Measurements from ENCODE around the gene CLSTN1. TPM values are rescaled to one million over a fixed set of nuclear protein-coding genes. Genes with fewer than 3 reads are reported as not detected.

The CLSTN1 gene
- total RNA-seq, 1 donor from 2014 or later: 75.4 TPM

DNA sequence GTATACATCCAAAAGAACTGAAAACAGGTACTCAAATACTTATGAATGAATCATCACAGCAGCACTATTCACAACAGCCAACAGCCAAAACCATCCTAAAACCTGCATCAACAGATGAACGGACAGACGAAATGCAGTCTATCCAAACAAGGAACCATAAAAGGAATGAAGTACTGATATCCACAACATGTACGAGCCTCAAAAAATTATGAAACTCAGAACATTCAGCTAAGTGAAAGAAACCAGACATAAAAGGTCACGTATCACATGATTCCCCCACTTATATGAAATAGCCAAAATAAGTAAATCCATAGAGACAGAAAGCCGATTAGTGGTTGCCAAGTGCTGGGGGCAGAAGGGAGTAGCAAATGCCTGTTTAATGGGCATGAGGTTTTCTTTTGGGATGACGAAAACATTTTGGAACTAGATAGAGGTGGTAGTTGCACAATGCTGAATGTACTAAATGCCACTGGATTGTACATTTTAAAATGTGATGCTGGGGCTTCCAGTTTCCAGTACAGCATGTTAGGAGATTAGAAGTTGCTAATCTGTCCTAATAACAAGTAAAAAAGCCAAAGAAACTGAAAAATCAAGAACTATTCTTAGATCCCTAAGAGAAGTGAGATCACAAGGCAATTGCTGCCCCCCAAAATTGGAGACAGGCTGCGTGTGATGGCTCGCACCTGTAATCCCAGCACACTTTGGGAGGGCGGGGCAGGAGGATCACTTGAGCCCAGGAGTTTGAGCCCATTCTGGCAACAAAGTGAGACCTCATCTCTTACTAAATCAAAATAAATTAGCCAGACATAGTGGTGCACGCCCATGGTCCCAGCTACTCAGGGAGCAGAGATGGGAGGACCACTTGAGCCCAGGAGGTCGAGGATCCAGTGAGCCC, 25.3 kb downstream of the CLSTN1 start:
- H3K27me3 ChIP-seq: no peaks in the 10 kb centered on the region
- H3F3A ChIP-seq (ENCODE audit: low read depth): peaks cover 16% of the 10 kb centered on the region
- no peak overlapping the region for H3K9ac ChIP-seq
- no peaks in the 10 kb centered on the region for H3K27me3 Mint-ChIP-seq (ENCODE audit: insufficient read depth, low read depth)
- no peak overlapping the region for H3K27ac ChIP-seq
- no peak for DNase-seq (ENCODE audit: low spot score)
- H3K36me3 Mint-ChIP-seq: peaks cover 12% of the 10 kb centered on the region
- no peak overlapping the region for H2AFZ ChIP-seq (replicated peaks)
- H3K9me3 Mint-ChIP-seq: peaks cover 4% of the 10 kb centered on the region
- H3K4me2 ChIP-seq: no peak overlapping the region
- peaks cover 96% of the 10 kb centered on the region for H4K20me1 ChIP-seq (ENCODE audit: low read depth)
- peaks cover 4% of the 10 kb centered on the region for H3K36me3 ChIP-seq
- no peak overlapping the region for H3K4me3 ChIP-seq
- H3K9me3 ChIP-seq (ENCODE audit: low read depth): no peaks in the 10 kb centered on the region
- no peak overlapping the region for H3K27ac Mint-ChIP-seq
- peaks cover 100% of the 10 kb centered on the region for H3K79me2 ChIP-seq (ENCODE audit: low read depth)
- H3K4me3 Mint-ChIP-seq: no peak overlapping the region
- H3K4me1 Mint-ChIP-seq: peaks cover 31% of the 10 kb centered on the region
- peaks cover 12% of the 10 kb centered on the region for H3K4me1 ChIP-seq
- TF ChIP-seq EZH2 (IDR thresholded peaks at IDR 0.05) (no peak), EZH2phosphoT487 (IDR thresholded peaks at IDR 0.05) (no peak)
- TF ChIP-seq, protein P1, sequence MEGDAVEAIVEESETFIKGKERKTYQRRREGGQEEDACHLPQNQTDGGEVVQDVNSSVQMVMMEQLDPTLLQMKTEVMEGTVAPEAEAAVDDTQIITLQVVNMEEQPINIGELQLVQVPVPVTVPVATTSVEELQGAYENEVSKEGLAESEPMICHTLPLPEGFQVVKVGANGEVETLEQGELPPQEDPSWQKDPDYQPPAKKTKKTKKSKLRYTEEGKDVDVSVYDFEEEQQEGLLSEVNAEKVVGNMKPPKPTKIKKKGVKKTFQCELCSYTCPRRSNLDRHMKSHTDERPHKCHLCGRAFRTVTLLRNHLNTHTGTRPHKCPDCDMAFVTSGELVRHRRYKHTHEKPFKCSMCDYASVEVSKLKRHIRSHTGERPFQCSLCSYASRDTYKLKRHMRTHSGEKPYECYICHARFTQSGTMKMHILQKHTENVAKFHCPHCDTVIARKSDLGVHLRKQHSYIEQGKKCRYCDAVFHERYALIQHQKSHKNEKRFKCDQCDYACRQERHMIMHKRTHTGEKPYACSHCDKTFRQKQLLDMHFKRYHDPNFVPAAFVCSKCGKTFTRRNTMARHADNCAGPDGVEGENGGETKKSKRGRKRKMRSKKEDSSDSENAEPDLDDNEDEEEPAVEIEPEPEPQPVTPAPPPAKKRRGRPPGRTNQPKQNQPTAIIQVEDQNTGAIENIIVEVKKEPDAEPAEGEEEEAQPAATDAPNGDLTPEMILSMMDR (IDR thresholded peaks at IDR 0.05): no peak

DNA sequence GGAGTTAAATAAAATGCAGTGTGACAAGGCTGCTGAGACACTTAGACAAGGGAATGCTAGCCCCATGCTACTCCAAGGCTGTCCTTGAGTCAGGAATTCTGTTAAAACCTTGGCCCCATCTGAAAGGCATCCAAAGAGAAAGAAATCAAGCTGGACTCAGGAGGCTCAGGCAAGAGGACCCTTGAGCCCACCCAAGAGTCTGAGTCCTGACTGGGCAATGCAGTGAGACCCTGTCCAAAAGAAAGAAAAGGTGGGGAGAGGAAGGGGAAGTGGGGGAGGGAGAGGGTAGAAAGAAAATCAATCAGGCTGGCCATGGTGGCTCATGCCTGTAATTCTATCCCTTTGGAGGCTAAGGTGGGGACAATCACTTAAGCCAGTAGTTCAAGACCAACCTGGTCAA, 26.7 kb downstream of the CLSTN1 start:
- Mint-ChIP-seq H3K36me3 (peaks cover 12% of the 10 kb centered on the region), H3K4me3 (no peak overlapping the region), H3K27ac (peak overlapping the region; percentile 1), H3K27me3 (ENCODE audit: insufficient read depth, low read depth) (peaks cover 3% of the 10 kb centered on the region), H3K9me3 (peaks cover 4% of the 10 kb centered on the region), H3K4me1 (peaks cover 43% of the 10 kb centered on the region)
- no peaks in the 10 kb centered on the region for H3K27me3 ChIP-seq
- peaks cover 100% of the 10 kb centered on the region for H3K79me2 ChIP-seq (ENCODE audit: low read depth)
- H3K4me2 ChIP-seq: no peak overlapping the region
- TF ChIP-seq EZH2phosphoT487 (IDR thresholded peaks at IDR 0.05): no peak
- TF ChIP-seq, protein P1 (IDR thresholded peaks at IDR 0.05): no peak
- TF ChIP-seq EZH2 (IDR thresholded peaks at IDR 0.05): no peak
- H2AFZ ChIP-seq (replicated peaks): no peak overlapping the region
- H3K36me3 ChIP-seq: peaks cover 4% of the 10 kb centered on the region
- peaks cover 24% of the 10 kb centered on the region for H3F3A ChIP-seq (ENCODE audit: low read depth)
- H4K20me1 ChIP-seq (ENCODE audit: low read depth): peaks cover 96% of the 10 kb centered on the region
- no peak overlapping the region for H3K27ac ChIP-seq
- no peak for DNase-seq (ENCODE audit: low spot score)
- H3K4me3 ChIP-seq: no peak overlapping the region
- H3K9me3 ChIP-seq (ENCODE audit: low read depth): no peaks in the 10 kb centered on the region
- H3K9ac ChIP-seq: no peak overlapping the region
- peaks cover 25% of the 10 kb centered on the region for H3K4me1 ChIP-seq

DNA sequence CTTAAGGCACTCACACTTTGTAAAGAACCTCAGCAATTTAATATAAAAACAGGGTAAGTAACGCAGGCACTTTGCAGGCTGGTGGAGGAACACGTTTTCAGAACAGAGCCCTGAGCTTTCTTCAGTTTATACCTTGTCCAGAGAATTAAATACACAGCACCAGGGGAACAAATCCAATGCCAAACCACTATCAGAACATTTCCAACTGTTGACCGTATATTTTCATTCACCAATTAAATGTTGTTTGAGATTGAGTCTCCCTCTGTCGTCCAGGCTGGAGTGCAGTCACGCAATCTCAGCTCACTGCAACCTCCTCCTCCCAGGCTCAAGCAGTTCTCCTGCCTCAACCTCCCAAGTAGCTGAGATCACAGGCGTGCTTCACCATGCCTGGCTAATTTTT, 29.7 kb downstream of the CLSTN1 start:
- H3K9me3 ChIP-seq (ENCODE audit: low read depth): no peaks in the 10 kb centered on the region
- no peak overlapping the region for H3K4me3 ChIP-seq
- Mint-ChIP-seq H3K27me3 (ENCODE audit: insufficient read depth, low read depth) (peaks cover 5% of the 10 kb centered on the region), H3K4me3 (no peak overlapping the region), H3K4me1 (peaks cover 52% of the 10 kb centered on the region), H3K27ac (peak overlapping the region; percentile 76), H3K9me3 (peaks cover 6% of the 10 kb centered on the region), H3K36me3 (peaks cover 17% of the 10 kb centered on the region)
- TF ChIP-seq EZH2phosphoT487 (IDR thresholded peaks at IDR 0.05) (no peak), EZH2 (IDR thresholded peaks at IDR 0.05) (no peak)
- TF ChIP-seq, protein P1 (IDR thresholded peaks at IDR 0.05): no peak
- H3F3A ChIP-seq (ENCODE audit: low read depth): peaks cover 24% of the 10 kb centered on the region
- H4K20me1 ChIP-seq (ENCODE audit: low read depth): peaks cover 86% of the 10 kb centered on the region
- H3K27ac ChIP-seq: peak overlapping the region; percentile 70
- H3K4me1 ChIP-seq: peaks cover 25% of the 10 kb centered on the region
- peaks cover 100% of the 10 kb centered on the region for H3K79me2 ChIP-seq (ENCODE audit: low read depth)
- no peak for DNase-seq (ENCODE audit: low spot score)
- no peak overlapping the region for H3K9ac ChIP-seq
- no peak overlapping the region for H2AFZ ChIP-seq (replicated peaks)
- no peaks in the 10 kb centered on the region for H3K27me3 ChIP-seq
- H3K4me2 ChIP-seq: peak overlapping the region; percentile 49
- H3K36me3 ChIP-seq: no peaks in the 10 kb centered on the region

All from neural progenitor cell (in vitro differentiated cells).